GOT3 (cell line): Measurements from ENCODE around the gene CDH18.

Source experiments
- DNase-seq: peaks from one replicate; lab custom pipeline; 2025; ENCODE audit warnings: mixed read lengths; lab: John Stamatoyannopoulos, UW

The CDH18 gene

GRCh38 chr5:19424506-19424905 is 563.5 kb downstream of the CDH18 start:
- no peak for DNase-seq
